Spleen (tissue), 11 donors: ENCODE data around the gene UBL4A. TPM values are rescaled to one million over a fixed set of nuclear protein-coding genes. Genes with fewer than 3 reads are reported as not detected.

Experiments
- DNase-seq: peaks from one replicate; pipeline ENCODE4 v3.0.0-alpha.2; 2020
- H3K27ac ChIP-seq, 8 donors: fragments of 200-600 bp; sonication (generic) in 7 of 8; 1 replicate in 4 of 8; 2 replicates in 4 of 8; pipeline versions ENCODE4 v1.5.0 to v1.8.0; 2016 to 2021; ENCODE audit warnings: inconsistent platforms in 4 of 8, mild to moderate bottlenecking in 4 of 8, moderate library complexity in 1 of 8
- H3K27me3 ChIP-seq, 7 donors: fragments of 200-600 bp; sonication (generic) in 6 of 7; replicated peaks in 1 of 7; 1 replicate in 4 of 7; 2 replicates in 3 of 7; pipeline versions ENCODE4 v1.5.0 to v1.8.0; 2016 to 2021; ENCODE audit warnings: inconsistent platforms in 3 of 7, mild to moderate bottlenecking in 1 of 7
- H3K36me3 ChIP-seq, 6 donors: fragments of 200-600 bp; sonication (generic) in 5 of 6; 1 replicate in 4 of 6; 2 replicates in 2 of 6; pipeline versions ENCODE4 v1.5.0 to v1.8.0; 2016 to 2021; ENCODE audit warnings: inconsistent platforms in 2 of 6
- H3K4me1 ChIP-seq, 6 donors: fragments of 200-600 bp; sonication (generic) in 5 of 6; 1 replicate in 3 of 6; 2 replicates in 3 of 6; pipeline versions ENCODE4 v1.5.0 to v1.8.0; 2016 to 2021; ENCODE audit warnings: inconsistent platforms in 3 of 6
- H3K4me3 ChIP-seq, 8 donors: fragments of 200-600 bp; sonication (generic) in 7 of 8; 1 replicate in 4 of 8; 2 replicates in 4 of 8; pipeline versions ENCODE4 v1.5.0 to v1.8.0; 2016 to 2021; ENCODE audit warnings: inconsistent platforms in 4 of 8, mild to moderate bottlenecking in 4 of 8, moderate library complexity in 2 of 8
- H3K9me3 ChIP-seq, 8 donors: fragments of 200-600 bp; sonication (generic) in 7 of 8; 1 replicate in 4 of 8; 2 replicates in 4 of 8; pipeline versions ENCODE4 v1.5.0 to v1.8.0; 2016 to 2021; ENCODE audit warnings: inconsistent platforms in 4 of 8
- CTCF ChIP-seq, 11 experiments: fragments of 200-600 bp in 7 of 11; fragments of 450-650 bp in 4 of 11; sonication (generic) in 4 of 11; IDR thresholded peaks in 8 of 11; conservative IDR thresholded peaks in 3 of 11; 1 replicate in 7 of 11; 2 replicates in 4 of 11; pipeline versions ENCODE4 v1.4.0 to v1.8.0; 2016 to 2021; ENCODE audit warnings: antibody characterized with exemption in 11 of 11, inconsistent platforms in 4 of 11, mild to moderate bottlenecking in 1 of 11
- POLR2A ChIP-seq, 3 donors: fragments of 450-650 bp; IDR thresholded peaks; one replicate each; pipeline ENCODE4 v1.5.1; 2017; ENCODE audit warnings: antibody characterized with exemption in 3 of 3, mild to moderate bottlenecking in 1 of 3
- POLR2AphosphoS5 ChIP-seq, 3 donors: sonication (generic); formaldehyde crosslinking; IDR thresholded peaks; one replicate each; pipeline ENCODE4 v1.5.1; 2017; ENCODE audit warnings: antibody characterized with exemption in 3 of 3
- WGBS, 5 donors: extraction: QIAGEN DNeasy Blood & Tissue Kit in 3 of 5; methylation state at CpG; one replicate each; pipeline versions ENCODE4 v1.1.5 to v1.1.7; 2013 to 2018; 5-methylcytosine and 5-hydroxymethylcytosine counted together
- intact Hi-C: fragments of 100-400 bp; cut with DNase I; formaldehyde crosslinking; loops from one replicate; pipeline ENCODE4 v1.15.0; 2023; ENCODE audit warnings: low total_unique reads
- microRNA-seq, 3 donors: library from miRNA; unstranded; fragments of <30 nt; microRNA quantifications; one replicate each; pipeline versions ENCODE4 to v1.1.0, GENCODE V29; 2019 to 2020
- polyA plus RNA-seq, 3 donors: library from polyadenylated mRNA; stranded (reverse); fragments of 200-250 nt; gene quantifications; one replicate each; pipeline ENCODE4 v1.2.1, GENCODE V29; 2013
- small RNA-seq, 4 donors: library from RNA; depleted of rRNA; stranded (forward); fragments of <200 nt; gene quantifications; one replicate each; pipeline ENCODE3, GENCODE V24; 2016
- total RNA-seq, 7 donors: library from RNA; depleted of rRNA in 3 of 7; stranded (reverse); fragments of >200 nt in 3 of 7; fragmentation: NEBNext Ultra II Directional in 4 of 7; extraction: Animal tissue kit (Norgen Biotek cat#: 25700) in 4 of 7; gene quantifications; one replicate each; pipeline versions ENCODE4 v1.1.0 to v1.2.1, GENCODE V29; 2016 to 2021
- donor health status: healthy with polysubstance abuse.
- donor health status: DM: no; HTN: no; CAD: no; lungs with moderate emphysema.
- donor health status: DM: no; HTN: no; CAD: no.
- donor health status: Bipolar disorder and iron deficiency.
- donor health status: healthy.
- donor health status: DM: no; HTN: no; CAD: no.
- donor health status: DM: yes; HTN: yes; CAD: no.

The UBL4A gene
- total and polyA plus RNA-seq, 10 donors: 13.4 to 36.3 (median 21.8) TPM

DNA sequence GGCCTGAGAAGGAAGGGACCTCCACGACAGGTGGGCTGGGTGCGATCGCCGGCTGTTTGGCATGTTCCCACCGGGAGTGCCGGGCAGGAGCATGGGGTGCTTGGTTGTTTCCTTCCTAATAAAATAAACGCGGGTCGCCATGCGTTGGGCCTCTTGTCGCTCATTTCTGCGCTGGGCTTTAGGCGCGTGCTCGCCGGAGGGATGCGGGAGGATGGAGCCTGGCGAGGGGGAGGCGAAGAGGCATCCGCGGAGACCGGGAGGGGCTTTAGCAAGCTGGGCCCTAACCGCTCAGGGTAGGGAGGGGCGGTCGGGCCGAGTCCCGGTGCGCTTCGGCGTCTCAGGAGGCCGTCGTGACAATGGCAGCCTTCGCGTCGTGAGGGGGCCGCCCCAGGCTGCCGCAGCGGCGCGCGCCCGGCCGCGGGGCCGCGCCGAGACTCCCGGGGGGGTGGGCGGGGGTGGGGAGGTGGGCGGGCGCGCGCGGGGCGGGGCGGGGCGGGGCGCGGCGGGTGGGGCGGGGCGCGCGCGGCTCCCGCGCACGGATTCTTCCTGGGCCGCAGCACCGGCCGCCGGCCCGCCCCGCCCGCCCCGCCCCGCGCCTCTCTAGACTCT is 49.9 kb downstream of the UBL4A start:
- peaks cover 4 to 55% (median 21%) of the 10 kb centered on the region in 6 donors for H3K4me1 ChIP-seq

GRCh38 chrX:154435171-154435733 is 51.2 kb downstream of the UBL4A start:
- Histone ChIP-seq H3K9me3 (no peaks in the 10 kb centered on the region), H3K4me1 (peaks cover 4 to 58% (median 29%) of the 10 kb centered on the region in 6 donors), H3K4me3 (no peak overlapping the region), H3K27ac (no peak overlapping the region), H3K27me3 (no peaks in the 10 kb centered on the region), H3K36me3 (peaks cover 0 to 65% (median 16%) of the 10 kb centered on the region in 6 donors)
- 88 to 96% (median 94%) methylated on average over 7 to 19 of the region's 19 CpGs for WGBS, 5 donors
- TF ChIP-seq POLR2AphosphoS5 (IDR thresholded peaks at IDR 0.05) (peak in 1 of 3 donors; percentile 31), POLR2A (IDR thresholded peaks at IDR 0.05) (no peak), CTCF (IDR thresholded peaks at IDR 0.05 in 8 of 11, conservative IDR thresholded peaks at IDR 0.05 in 3 of 11) (no peak)
- peak; percentile 72 for DNase-seq
- intact Hi-C loops: no loop called here

More for the DNA sequence above, 49.9 kb downstream of the UBL4A start:
- no peaks in the 10 kb centered on the region for H3K9me3 ChIP-seq
- peaks cover 0 to 77% (median 22%) of the 10 kb centered on the region in 6 donors for H3K36me3 ChIP-seq
- no peaks in the 10 kb centered on the region for H3K27me3 ChIP-seq
- peak overlapping the region in 7 of 8 donors; percentile 61 to 93 (median 78) for H3K4me3 ChIP-seq
- DNase-seq: peak; percentile 90
- intact Hi-C loops: no loop called here
- 7 to 63% (median 20%) methylated on average over 1 to 56 of the region's 78 CpGs for WGBS, 5 donors
- H3K27ac ChIP-seq: peak overlapping the region; percentile 60 to 95 (median 90)
- TF ChIP-seq CTCF (IDR thresholded peaks at IDR 0.05 in 8 of 11, conservative IDR thresholded peaks at IDR 0.05 in 3 of 11): no peak
- peak in 2 of 3 donors; percentile 22 to 62 for TF ChIP-seq POLR2AphosphoS5 (IDR thresholded peaks at IDR 0.05)

DNA sequence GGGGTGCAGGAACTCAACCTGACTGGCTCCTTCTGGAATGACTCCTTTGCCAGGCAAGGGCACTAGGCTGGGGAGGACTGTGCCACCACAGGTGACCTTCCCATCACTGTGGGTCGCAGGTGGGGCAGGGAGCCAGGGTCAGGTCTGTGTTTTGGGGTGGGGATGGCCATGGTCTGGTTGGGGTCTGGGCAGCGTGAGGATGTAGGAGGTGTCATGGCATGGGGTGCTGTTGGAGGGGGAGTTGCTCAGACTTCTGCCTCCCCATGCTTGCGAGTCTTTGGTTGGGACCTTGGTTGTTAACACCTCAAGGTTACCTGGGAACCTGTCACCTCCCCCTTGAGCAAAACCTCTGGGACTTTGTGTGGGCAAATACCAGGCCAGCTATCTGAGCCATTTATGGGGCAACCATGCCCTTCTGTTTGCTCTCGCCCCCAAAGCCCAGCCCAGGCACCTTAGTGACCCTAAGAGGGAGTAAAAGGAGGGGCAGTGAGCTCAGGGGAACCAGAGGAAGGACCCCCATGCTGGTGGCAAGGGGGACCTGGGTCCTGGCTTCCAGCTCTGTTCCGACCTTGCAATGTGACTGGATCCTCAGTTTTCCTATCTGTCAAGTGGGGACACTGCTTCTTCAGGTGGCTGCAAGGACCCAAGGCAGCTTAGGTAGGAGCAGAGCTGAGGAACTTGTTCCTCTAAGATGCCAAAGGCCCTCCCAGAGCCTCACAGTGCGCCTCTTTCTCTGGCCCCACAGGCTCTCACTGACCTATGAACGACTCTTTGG is 51.8 kb downstream of the UBL4A start:
- Histone ChIP-seq H3K27ac (no peak overlapping the region), H3K4me1 (peaks cover 4 to 58% (median 30%) of the 10 kb centered on the region in 6 donors), H3K4me3 (no peak overlapping the region), H3K36me3 (peaks cover 0 to 58% (median 15%) of the 10 kb centered on the region in 6 donors), H3K27me3 (no peaks in the 10 kb centered on the region), H3K9me3 (no peaks in the 10 kb centered on the region)
- 77 to 100% (median 93%) methylated on average over 1 to 7 of the region's 7 CpGs for whole genome bisulfite sequencing, 5 donors
- TF ChIP-seq POLR2A (IDR thresholded peaks at IDR 0.05): no peak
- TF ChIP-seq POLR2AphosphoS5 (IDR thresholded peaks at IDR 0.05): no peak
- no peak for TF ChIP-seq CTCF (IDR thresholded peaks at IDR 0.05 in 8 of 11, conservative IDR thresholded peaks at IDR 0.05 in 3 of 11)
- peak; percentile 64 for DNase-seq
- intact Hi-C loops: no loop called here

Small RNAs within 50 kb of the gene (microRNA-seq; reads per million reads assigned to microRNA genes)
- gene MIR6858: 0 to 1.1 (median 0.85) reads per million in 3 donors

Small RNAs within 50 kb of the gene (small RNA-seq; reads per million reads assigned to genes)
- 0 to 0.29 (median 0.03) reads per million in 4 donors for gene MIR6858
- gene RN7SL697P: 0 reads per million in 4 donors

Other genes starting within 250 kb of the UBL4A start
- not detected for gene OPN1MW3, start 229.0 kb downstream of the UBL4A start, total RNA-seq
- gene OPN1MW3, start 229.0 kb downstream of the UBL4A start, polyA plus RNA-seq: not detected
- not detected for gene TEX28, start 191.5 kb downstream of the UBL4A start, total RNA-seq
- gene TEX28, start 191.5 kb downstream of the UBL4A start, polyA plus RNA-seq: not detected
- 1 to 10 TPM in 3 of 7 donors, under 1 TPM in 3, not detected in 1; 0.42 to 3.7 (median 1.2) TPM for gene TKTL1, start 190.8 kb downstream of the UBL4A start, total RNA-seq
- under 1 TPM; 0.13 to 0.57 (median 0.24) TPM for gene TKTL1, start 190.8 kb downstream of the UBL4A start, polyA plus RNA-seq
- 1,000 to 10,000 TPM in 1 of 7 donors, 100 to 1,000 TPM in 6; 401 to 1,447 (median 668) TPM for gene FLNA, start 112.0 kb downstream of the UBL4A start, total RNA-seq
- gene FLNA, start 112.0 kb downstream of the UBL4A start, polyA plus RNA-seq: 100 to 1,000 TPM; 259 to 548 (median 322) TPM
- gene EMD, start 107.3 kb downstream of the UBL4A start, total RNA-seq: 10 to 100 TPM; 29.8 to 56.3 (median 49.9) TPM
- 10 to 100 TPM; 77.8 to 83.1 (median 78.9) TPM for gene EMD, start 107.3 kb downstream of the UBL4A start, polyA plus RNA-seq
- 1,000 to 10,000 TPM; 2,711 to 4,089 (median 3,238) TPM for gene RPL10, start 88.2 kb downstream of the UBL4A start, total RNA-seq
- gene RPL10, start 88.2 kb downstream of the UBL4A start, polyA plus RNA-seq: 1,000 to 10,000 TPM; 6,919 to 9,324 (median 8,870) TPM
- 10 to 100 TPM; 25.9 to 54.5 (median 43.5) TPM for gene DNASE1L1, start 77.4 kb downstream of the UBL4A start, total RNA-seq
- 10 to 100 TPM; 18.1 to 26.5 (median 22.5) TPM for gene DNASE1L1, start 77.4 kb downstream of the UBL4A start, polyA plus RNA-seq
- gene TAFAZZIN, start 75.1 kb downstream of the UBL4A start, total RNA-seq: 100 to 1,000 TPM in 1 of 7 donors, 10 to 100 TPM in 6; 70.1 to 107 (median 76.3) TPM
- gene TAFAZZIN, start 75.1 kb downstream of the UBL4A start, polyA plus RNA-seq: 100 to 1,000 TPM in 2 of 3 donors, 10 to 100 TPM in 1; 65.7 to 135 (median 115) TPM
- gene ATP6AP1, start 57.9 kb downstream of the UBL4A start, total RNA-seq: 100 to 1,000 TPM in 3 of 7 donors, 10 to 100 TPM in 4; 80.3 to 127 (median 99.9) TPM
- gene ATP6AP1, start 57.9 kb downstream of the UBL4A start, polyA plus RNA-seq: 10 to 100 TPM; 34.2 to 62.3 (median 44.1) TPM
- gene GDI1, start 49.5 kb downstream of the UBL4A start, total RNA-seq: 100 to 1,000 TPM in 6 of 7 donors, 10 to 100 TPM in 1; 88.7 to 137 (median 111) TPM
- gene GDI1, start 49.5 kb downstream of the UBL4A start, polyA plus RNA-seq: 100 to 1,000 TPM in 2 of 3 donors, 10 to 100 TPM in 1; 56.2 to 125 (median 107) TPM
- gene FAM50A, start 42.5 kb downstream of the UBL4A start, total RNA-seq: 10 to 100 TPM; 30.3 to 53.9 (median 45.5) TPM
- 100 to 1,000 TPM in 1 of 3 donors, 10 to 100 TPM in 2; 65.7 to 123 (median 99.4) TPM for gene FAM50A, start 42.5 kb downstream of the UBL4A start, polyA plus RNA-seq
- gene PLXNA3, start 28.3 kb downstream of the UBL4A start, total RNA-seq: 10 to 100 TPM in 6 of 7 donors, 1 to 10 TPM in 1; 9.1 to 46.8 (median 27.2) TPM
- gene PLXNA3, start 28.3 kb downstream of the UBL4A start, polyA plus RNA-seq: 10 to 100 TPM in 1 of 3 donors, 1 to 10 TPM in 2; 2.5 to 11.6 (median 4.1) TPM
- 10 to 100 TPM; 11.8 to 25.2 (median 16.7) TPM for gene LAGE3, start 7.3 kb downstream of the UBL4A start, total RNA-seq
- 10 to 100 TPM; 15.0 to 27.7 (median 27.3) TPM for gene LAGE3, start 7.3 kb downstream of the UBL4A start, polyA plus RNA-seq
- 10 to 100 TPM; 15.9 to 21.8 (median 17.4) TPM for gene SLC10A3, start 4.0 kb upstream of the UBL4A start, total RNA-seq
- 10 to 100 TPM; 11.0 to 17.0 (median 14.1) TPM for gene SLC10A3, start 4.0 kb upstream of the UBL4A start, polyA plus RNA-seq
- gene FAM3A, start 29.6 kb upstream of the UBL4A start, total RNA-seq: 10 to 100 TPM; 29.1 to 38.1 (median 34.7) TPM
- 10 to 100 TPM; 35.2 to 54.5 (median 52.3) TPM for gene FAM3A, start 29.6 kb upstream of the UBL4A start, polyA plus RNA-seq
- gene G6PD, start 60.2 kb upstream of the UBL4A start, total RNA-seq: 10 to 100 TPM; 57.0 to 93.1 (median 70.3) TPM
- gene G6PD, start 60.2 kb upstream of the UBL4A start, polyA plus RNA-seq: 10 to 100 TPM; 15.5 to 34.2 (median 15.7) TPM
- 10 to 100 TPM; 18.9 to 66.6 (median 39.1) TPM for gene IKBKG, start 61.0 kb upstream of the UBL4A start, total RNA-seq
- gene IKBKG, start 61.0 kb upstream of the UBL4A start, polyA plus RNA-seq: 10 to 100 TPM; 21.5 to 52.8 (median 49.9) TPM
- gene CTAG1A, start 98.5 kb upstream of the UBL4A start, total RNA-seq: not detected
- gene CTAG1A, start 98.5 kb upstream of the UBL4A start, polyA plus RNA-seq: not detected
- not detected for gene CTAG1B, start 132.7 kb upstream of the UBL4A start, total RNA-seq
- gene CTAG1B, start 132.7 kb upstream of the UBL4A start, polyA plus RNA-seq: not detected
- gene CTAG2, start 167.0 kb upstream of the UBL4A start, total RNA-seq: under 1 TPM in 1 of 7 donors, not detected in 6; 0.46 TPM
- 1 to 10 TPM in 1 of 3 donors, under 1 TPM in 1, not detected in 1; 0.10 to 7.9 TPM for gene CTAG2, start 167.0 kb upstream of the UBL4A start, polyA plus RNA-seq